GM19193 (cell line): ENCODE data around the gene CCL2.

Experiments used
- POLR2A ChIP-seq: IDR thresholded peaks from 4 replicates; pipeline ENCODE4 v1.6.1; 2011; ENCODE audit not compliant: insufficient read depth, insufficient read length; ENCODE audit errors: extremely low read depth

The CCL2 gene

DNA sequence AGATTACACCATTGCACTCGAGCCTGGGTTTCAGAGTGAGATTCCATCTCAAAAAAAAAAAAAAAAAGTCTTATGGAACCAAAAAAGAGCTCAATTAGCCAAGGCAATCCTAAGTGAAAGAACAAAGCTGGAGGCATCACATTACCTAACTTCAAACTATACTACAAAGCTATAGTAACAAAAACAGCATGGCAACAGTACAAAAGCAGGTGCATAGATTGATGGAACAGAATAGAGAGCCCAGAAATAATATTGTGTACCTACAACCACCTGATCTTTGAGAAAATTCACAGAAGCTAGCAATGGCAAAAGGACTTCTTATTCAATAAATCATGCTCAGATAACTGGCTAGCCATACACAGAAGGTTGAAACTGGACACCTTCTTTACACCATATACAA, 24.7 kb upstream of the CCL2 start:
- no peak for TF ChIP-seq POLR2A

DNA sequence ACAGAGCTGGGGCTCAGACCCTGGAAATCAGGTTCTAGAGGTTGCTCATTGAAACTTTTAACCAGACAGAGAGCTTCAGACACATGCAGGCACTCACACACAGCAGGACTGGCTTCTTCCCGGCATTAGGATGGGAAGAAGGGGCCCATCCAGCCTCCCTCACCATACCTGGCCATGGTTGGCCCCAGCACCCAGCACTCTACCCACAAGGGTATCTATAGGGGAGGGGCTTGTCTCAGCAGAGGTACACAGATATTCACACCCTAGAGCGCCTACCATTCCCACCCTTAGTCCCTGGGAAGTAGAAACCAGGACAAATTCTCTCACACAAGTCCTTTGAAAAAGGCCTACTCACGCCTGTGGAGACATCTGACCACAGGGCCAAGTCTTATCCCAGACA, 20.5 kb upstream of the CCL2 start:
- TF ChIP-seq POLR2A, result no peak

DNA sequence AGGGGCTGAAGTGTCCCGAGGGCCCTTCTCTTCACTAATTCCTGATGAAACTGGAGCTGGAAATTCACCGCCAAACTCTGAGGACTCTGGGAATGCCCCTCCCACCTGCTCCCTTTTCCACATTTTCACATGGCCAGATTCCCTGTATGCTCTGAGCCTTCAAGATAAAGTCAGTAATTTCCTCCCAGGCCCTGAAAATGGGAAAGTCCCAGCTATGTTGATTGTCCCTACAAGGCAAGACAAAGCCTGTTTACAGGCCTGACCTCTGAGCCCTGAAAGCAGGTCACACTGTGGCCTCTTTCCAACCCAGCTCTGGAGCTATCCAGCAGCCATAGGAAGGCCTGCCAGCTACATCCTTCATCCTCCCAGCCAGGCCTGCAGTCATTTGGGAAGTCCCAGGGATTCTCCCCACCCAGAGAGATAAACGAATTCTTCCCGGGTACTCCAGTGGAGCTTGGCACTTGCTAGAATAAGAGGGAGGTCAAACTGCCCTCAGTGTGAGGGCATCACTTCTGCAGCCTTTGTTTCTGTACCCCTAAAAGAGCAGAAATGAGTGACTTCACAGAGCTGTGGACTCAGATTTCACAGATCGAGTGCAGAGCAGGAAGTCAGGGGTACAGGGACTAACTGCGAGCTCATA, 19.6 kb upstream of the CCL2 start:
- no peak for TF ChIP-seq POLR2A

DNA sequence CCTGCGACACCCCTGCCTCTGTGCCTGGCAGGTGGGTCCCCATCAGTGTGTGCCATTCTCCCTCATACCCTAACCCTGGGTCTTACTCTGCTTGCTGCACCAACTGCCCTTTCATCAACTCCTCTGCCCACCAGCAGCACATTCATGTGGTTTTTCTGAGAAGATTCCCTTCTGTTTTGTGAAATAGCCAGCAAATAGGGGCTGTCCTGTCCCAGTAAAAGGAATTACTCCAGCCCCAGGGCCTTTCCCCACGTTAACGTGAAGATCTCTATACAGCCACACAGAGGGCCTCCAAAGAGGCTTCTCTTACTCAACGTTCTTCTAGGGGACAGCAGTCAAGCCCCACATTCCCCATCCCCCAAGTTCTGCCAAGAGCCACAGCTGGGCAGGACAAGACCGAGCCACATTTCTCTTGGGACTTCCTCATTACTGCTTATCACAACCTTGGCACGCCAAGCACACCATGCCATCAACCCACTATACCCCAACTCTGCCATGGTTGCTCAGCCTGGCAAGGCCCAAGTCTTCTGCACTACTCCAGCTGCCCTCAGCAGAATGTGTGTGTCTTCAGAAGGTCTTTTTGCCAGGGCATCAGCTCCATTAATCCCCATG, 18.7 kb upstream of the CCL2 start:
- no peak for TF ChIP-seq POLR2A

- no peak for TF ChIP-seq POLR2A
Observed at GRCh38 chr17:34237458-34237857, 17.6 kb upstream of the CCL2 start.

DNA sequence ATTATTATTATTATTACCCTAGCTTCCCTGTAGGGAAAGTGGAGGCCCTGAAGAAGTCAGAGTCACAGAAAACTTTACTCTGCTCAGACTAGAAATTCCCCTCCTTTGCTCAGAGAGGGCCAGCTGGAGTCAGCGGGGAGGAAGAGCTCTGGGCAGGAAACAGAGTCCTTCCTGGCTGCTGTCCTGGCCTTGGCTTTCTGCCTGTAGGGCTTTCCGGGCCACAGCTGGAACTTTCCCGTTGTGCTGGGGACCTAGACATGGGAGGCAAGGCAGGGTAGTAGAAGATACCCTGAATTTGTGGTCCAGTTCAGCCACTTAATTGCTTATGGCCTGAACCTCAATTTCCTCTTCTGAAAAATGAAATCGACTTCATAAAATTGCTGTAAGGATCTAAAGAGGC, 14.0 kb upstream of the CCL2 start:
- no peak for TF ChIP-seq POLR2A

- TF ChIP-seq POLR2A, result no peak
Observed at GRCh38 chr17:34242587-34243363, 12.3 kb upstream of the CCL2 start.

GRCh38 chr17:34243364-34244320, 11.4 kb upstream of the CCL2 start:
- TF ChIP-seq POLR2A, result no peak

- TF ChIP-seq POLR2A, result no peak
Observed at GRCh38 chr17:34245351-34245905, 9.7 kb upstream of the CCL2 start.

DNA sequence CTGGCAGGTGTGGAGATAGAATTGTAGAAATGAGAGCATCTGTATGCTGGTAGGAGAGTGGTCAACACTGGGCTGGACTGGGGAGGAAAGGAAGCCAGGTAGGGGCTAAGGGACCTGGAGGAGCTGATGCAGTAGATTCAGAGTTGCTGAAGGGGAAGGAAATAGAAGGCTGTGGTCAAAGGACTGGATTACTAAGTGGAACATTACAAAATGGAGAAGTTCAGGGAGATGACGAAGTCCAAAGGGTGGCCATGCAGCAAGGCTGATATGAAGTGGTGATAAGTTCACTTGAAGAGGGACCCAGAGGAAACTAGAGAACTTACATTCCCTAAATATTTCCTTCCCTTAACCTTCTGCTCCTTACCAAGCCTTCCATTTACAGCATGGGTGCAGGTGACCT, 8.6 kb upstream of the CCL2 start:
- no peak for TF ChIP-seq POLR2A

DNA sequence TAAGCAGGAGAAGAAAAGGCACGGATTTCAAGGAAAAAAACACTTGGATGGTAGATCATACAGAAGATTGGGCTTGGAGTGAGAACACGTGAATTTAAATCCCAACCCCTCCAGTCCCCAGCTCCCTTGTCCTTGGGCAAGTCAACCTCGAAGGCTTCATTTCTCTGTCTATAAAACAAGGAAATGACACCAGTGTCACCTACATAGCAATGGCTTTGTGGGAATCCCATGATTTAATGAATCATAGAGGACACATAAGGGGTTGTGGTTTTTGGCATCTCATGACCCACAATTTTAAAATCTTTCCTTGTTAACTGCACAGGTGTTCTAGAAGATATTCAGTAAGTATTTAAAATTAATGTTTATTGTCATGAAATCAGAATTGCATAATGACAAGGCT, 8.2 kb upstream of the CCL2 start:
- TF ChIP-seq POLR2A, result no peak

DNA sequence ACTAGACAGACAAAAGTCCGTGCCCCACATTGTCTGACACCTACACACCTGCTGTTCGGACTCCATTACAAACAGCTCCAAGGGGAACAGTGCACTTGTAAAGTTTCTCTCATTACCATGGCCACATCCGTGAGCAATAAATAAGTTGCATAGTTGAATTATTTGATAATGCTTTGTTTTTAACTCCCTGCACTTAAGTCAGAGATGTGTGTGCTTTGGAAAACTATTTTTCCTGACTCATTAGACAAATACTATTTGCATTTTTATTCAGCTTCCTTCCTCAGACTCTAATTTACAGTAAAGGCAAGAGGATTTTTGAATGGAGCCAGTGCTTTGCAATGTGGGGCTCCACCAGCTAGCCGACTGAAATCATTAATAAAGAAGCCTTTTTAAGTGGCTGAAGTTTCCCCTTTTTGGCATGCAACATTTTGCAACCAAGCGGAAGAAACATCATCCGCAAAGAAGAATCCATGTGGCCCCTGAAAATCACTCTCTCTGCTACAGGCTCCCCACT, 6.5 kb upstream of the CCL2 start:
- no peak for TF ChIP-seq POLR2A

- no peak for TF ChIP-seq POLR2A
Observed at GRCh38 chr17:34249061-34249460, 6.0 kb upstream of the CCL2 start.

DNA sequence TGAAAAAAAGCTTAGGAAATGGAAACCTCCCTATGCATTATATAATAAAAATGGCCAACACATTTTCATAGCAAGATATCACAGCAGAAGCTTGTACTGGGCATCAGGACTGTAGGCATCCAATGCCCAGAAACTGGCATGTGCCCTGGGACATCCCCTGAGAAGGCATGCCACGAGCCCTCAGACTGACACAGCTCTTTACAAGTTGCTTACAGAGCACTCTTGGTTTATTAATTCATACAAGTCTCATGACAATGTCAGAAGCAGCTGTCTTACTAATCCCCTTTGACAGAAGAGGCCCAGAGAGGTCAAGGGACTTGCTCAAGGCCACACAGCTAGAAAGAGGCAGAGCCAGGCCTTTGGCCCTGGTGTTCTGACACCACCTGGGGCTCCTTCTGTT, 5.6 kb upstream of the CCL2 start:
- no peak for TF ChIP-seq POLR2A
